HepG2 (cell line): ENCODE results near the gene OR13J1. TPM values are rescaled to one million over a fixed set of nuclear protein-coding genes. Genes with fewer than 3 reads are reported as not detected.

ENCODE experiments used
- GABPB1 ChIP-seq: IDR thresholded peaks from 2 replicates; pipeline ENCODE4 v1.6.1; 2016; ENCODE audit warnings: mild to moderate bottlenecking, missing genetic modification reagents, moderate library complexity, missing compliant biosample characterization
- GFI1 ChIP-seq: sonication (generic); formaldehyde crosslinking; IDR thresholded peaks from 2 replicates; pipeline ENCODE4 v1.5.0; 2020; ENCODE audit warnings: missing genetic modification reagents, mild to moderate bottlenecking, borderline replicate concordance
- GLI4 ChIP-seq: sonication (generic); formaldehyde crosslinking; IDR thresholded peaks from 2 replicates; pipeline ENCODE4 v1.5.1; 2020; ENCODE audit warnings: missing genetic modification reagents, mild to moderate bottlenecking, moderate library complexity, borderline replicate concordance
- HES4 ChIP-seq: sonication (generic); formaldehyde crosslinking; IDR thresholded peaks from 2 replicates; pipeline ENCODE4 v1.9.0; 2021; ENCODE audit warnings: mild to moderate bottlenecking, missing genetic modification reagents, borderline replicate concordance
- HHEX ChIP-seq: IDR thresholded peaks from 2 replicates; pipeline ENCODE4 v1.6.1; 2016; ENCODE audit warnings: control low read depth
- HMG20A ChIP-seq: IDR thresholded peaks from 2 replicates; pipeline ENCODE4 v1.6.1; 2016; ENCODE audit warnings: borderline replicate concordance
- IKZF5 ChIP-seq: IDR thresholded peaks from 2 replicates; pipeline ENCODE4 v1.6.1; 2018; ENCODE audit warnings: missing genetic modification reagents, mild to moderate bottlenecking, missing compliant biosample characterization
- PAWR ChIP-seq: sonication (generic); formaldehyde crosslinking; IDR thresholded peaks from 2 replicates; pipeline ENCODE4 v1.4.0; 2020; ENCODE audit warnings: missing genetic modification reagents, mild to moderate bottlenecking, borderline replicate concordance
- PHB2 ChIP-seq: fragments of 450-650 bp; IDR thresholded peaks from 2 replicates; pipeline ENCODE4 v1.6.1; 2018; ENCODE audit not compliant: partially characterized antibody
- RXRB ChIP-seq: IDR thresholded peaks from 2 replicates; pipeline ENCODE4 v1.6.1; 2016; ENCODE audit warnings: borderline replicate concordance, missing genetic modification reagents, missing compliant biosample characterization
- THAP11 ChIP-seq: IDR thresholded peaks from 2 replicates; pipeline ENCODE4 v1.6.1; 2016; ENCODE audit warnings: missing biosample characterization, missing genetic modification reagents
- U2AF1 ChIP-seq: fragments of 200-400 bp; formaldehyde crosslinking; optimal IDR thresholded peaks from 2 replicates; pipeline ENCODE3; 2017; ENCODE audit warnings: mild to moderate bottlenecking, low read depth, low read length
- ZBTB1 ChIP-seq: sonication (generic); formaldehyde crosslinking; IDR thresholded peaks from 2 replicates; pipeline ENCODE4 v1.4.0; 2020; ENCODE audit warnings: missing genetic modification reagents, borderline replicate concordance
- ZGPAT ChIP-seq: IDR thresholded peaks from 2 replicates; pipeline ENCODE4 v1.6.1; 2016; ENCODE audit warnings: mild to moderate bottlenecking
- ZNF225 ChIP-seq: sonication (generic); formaldehyde crosslinking; IDR thresholded peaks from 2 replicates; pipeline ENCODE4 v1.4.0; 2020; ENCODE audit warnings: mild to moderate bottlenecking, missing genetic modification reagents
- ZNF430 ChIP-seq: sonication (generic); formaldehyde crosslinking; IDR thresholded peaks from 2 replicates; pipeline ENCODE4 v1.9.0; 2021; ENCODE audit warnings: mild to moderate bottlenecking, missing genetic modification reagents
- ZSCAN20 ChIP-seq: sonication (generic); formaldehyde crosslinking; IDR thresholded peaks from 2 replicates; pipeline ENCODE4 v1.4.0; 2020; ENCODE audit warnings: missing genetic modification reagents, mild to moderate bottlenecking, borderline replicate concordance
- polyA plus RNA-seq, 8 experiments: library from polyadenylated mRNA; depleted of rRNA in 3 of 8; stranded (reverse) in 7 of 8; unstranded in 1 of 8; fragments of >200 nt; fragmentation: Illumina TruSeq in 4 of 8; extraction: Trizol in 4 of 8; gene quantifications; 2 replicates each; pipeline versions ENCODE4 v1.2.1 to v1.2.3, GENCODE V29; 2011 to 2016; ENCODE audit warnings: low read depth in 4 of 8, missing spikeins in 1 of 8, mixed read lengths in 1 of 8; ENCODE audit not compliant: insufficient read depth in 1 of 8
- total RNA-seq, 5 experiments: library from RNA; depleted of rRNA; stranded (reverse); fragments of >200 nt; fragmentation: Illumina TruSeq; extraction: Trizol; gene quantifications; 2 replicates each; pipeline ENCODE4 v1.2.3, GENCODE V29; 2016; ENCODE audit warnings: low read depth in 1 of 5
- TF ChIP-seq, protein P1 (sequence below): sonication (generic); formaldehyde crosslinking; conservative IDR thresholded peaks from 2 replicates; pipeline ENCODE4 v1.4.0; 2020; ENCODE audit warnings: mild to moderate bottlenecking, missing genetic modification reagents, moderate library complexity
- TF ChIP-seq, protein P2 (sequence below): IDR thresholded peaks from 2 replicates; pipeline ENCODE4 v1.6.1; 2016
- TF ChIP-seq, protein P3 (sequence below): IDR thresholded peaks from 2 replicates; pipeline ENCODE4 v1.6.1; 2016; ENCODE audit warnings: low read depth

OR13J1 gene
- total and polyA plus RNA-seq, 2 of the 13 experiments (the other 11 are each of a cell fraction or from before 2014, with no cell fraction given), result not detected

- TF ChIP-seq IKZF5 (CRISPR knock-in tag) (no peak), HMG20A (CRISPR knock-in tag) (peak; percentile 55; the same call in 1 of the 2 replicates), ZSCAN20 (CRISPR knock-in tag) (no peak), ZNF225 (CRISPR knock-in tag) (no peak), GFI1 (peak; percentile 63), PHB2 (no peak), HHEX (CRISPR knock-in tag) (peak; percentile 61; the same call in 1 of the 2 replicates), ZGPAT (CRISPR knock-in tag) (0 out of 2 replicates have a peak, but pooled peaks have one; percentile 35), ZNF430 (CRISPR knock-in tag) (peak; percentile 54; the same call in 1 of the 2 replicates), GABPB1 (CRISPR knock-in tag) (peak; percentile 88), U2AF1 (no peak), GLI4 (CRISPR knock-in tag) (no peak), ZBTB1 (CRISPR knock-in tag) (no peak), RXRB (CRISPR knock-in tag) (peak; percentile 73), HES4 (CRISPR knock-in tag) (no peak), PAWR (CRISPR knock-in tag) (no peak), THAP11 (CRISPR knock-in tag) (peak; percentile 74)
- TF ChIP-seq, protein P1, sequence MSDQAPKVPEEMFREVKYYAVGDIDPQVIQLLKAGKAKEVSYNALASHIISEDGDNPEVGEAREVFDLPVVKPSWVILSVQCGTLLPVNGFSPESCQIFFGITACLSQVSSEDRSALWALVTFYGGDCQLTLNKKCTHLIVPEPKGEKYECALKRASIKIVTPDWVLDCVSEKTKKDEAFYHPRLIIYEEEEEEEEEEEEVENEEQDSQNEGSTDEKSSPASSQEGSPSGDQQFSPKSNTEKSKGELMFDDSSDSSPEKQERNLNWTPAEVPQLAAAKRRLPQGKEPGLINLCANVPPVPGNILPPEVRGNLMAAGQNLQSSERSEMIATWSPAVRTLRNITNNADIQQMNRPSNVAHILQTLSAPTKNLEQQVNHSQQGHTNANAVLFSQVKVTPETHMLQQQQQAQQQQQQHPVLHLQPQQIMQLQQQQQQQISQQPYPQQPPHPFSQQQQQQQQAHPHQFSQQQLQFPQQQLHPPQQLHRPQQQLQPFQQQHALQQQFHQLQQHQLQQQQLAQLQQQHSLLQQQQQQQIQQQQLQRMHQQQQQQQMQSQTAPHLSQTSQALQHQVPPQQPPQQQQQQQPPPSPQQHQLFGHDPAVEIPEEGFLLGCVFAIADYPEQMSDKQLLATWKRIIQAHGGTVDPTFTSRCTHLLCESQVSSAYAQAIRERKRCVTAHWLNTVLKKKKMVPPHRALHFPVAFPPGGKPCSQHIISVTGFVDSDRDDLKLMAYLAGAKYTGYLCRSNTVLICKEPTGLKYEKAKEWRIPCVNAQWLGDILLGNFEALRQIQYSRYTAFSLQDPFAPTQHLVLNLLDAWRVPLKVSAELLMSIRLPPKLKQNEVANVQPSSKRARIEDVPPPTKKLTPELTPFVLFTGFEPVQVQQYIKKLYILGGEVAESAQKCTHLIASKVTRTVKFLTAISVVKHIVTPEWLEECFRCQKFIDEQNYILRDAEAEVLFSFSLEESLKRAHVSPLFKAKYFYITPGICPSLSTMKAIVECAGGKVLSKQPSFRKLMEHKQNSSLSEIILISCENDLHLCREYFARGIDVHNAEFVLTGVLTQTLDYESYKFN (CRISPR knock-in tag), result peak; percentile 44; the same call in 1 of the 2 replicates
- TF ChIP-seq, protein P2, sequence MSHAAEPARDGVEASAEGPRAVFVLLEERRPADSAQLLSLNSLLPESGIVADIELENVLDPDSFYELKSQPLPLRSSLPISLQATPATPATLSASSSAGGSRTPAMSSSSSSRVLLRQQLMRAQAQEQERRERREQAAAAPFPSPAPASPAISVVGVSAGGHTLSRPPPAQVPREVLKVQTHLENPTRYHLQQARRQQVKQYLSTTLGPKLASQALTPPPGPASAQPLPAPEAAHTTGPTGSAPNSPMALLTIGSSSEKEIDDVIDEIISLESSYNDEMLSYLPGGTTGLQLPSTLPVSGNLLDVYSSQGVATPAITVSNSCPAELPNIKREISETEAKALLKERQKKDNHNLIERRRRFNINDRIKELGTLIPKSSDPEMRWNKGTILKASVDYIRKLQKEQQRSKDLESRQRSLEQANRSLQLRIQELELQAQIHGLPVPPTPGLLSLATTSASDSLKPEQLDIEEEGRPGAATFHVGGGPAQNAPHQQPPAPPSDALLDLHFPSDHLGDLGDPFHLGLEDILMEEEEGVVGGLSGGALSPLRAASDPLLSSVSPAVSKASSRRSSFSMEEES (CRISPR knock-in tag), result peak; percentile 64; the same call in 1 of the 2 replicates
- TF ChIP-seq, protein P3, sequence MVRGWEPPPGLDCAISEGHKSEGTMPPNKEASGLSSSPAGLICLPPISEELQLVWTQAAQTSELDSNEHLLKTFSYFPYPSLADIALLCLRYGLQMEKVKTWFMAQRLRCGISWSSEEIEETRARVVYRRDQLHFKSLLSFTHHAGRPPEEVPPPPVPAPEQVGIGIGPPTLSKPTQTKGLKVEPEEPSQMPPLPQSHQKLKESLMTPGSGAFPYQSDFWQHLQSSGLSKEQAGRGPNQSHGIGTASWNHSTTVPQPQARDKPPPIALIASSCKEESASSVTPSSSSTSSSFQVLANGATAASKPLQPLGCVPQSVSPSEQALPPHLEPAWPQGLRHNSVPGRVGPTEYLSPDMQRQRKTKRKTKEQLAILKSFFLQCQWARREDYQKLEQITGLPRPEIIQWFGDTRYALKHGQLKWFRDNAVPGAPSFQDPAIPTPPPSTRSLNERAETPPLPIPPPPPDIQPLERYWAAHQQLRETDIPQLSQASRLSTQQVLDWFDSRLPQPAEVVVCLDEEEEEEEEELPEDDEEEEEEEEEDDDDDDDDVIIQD (CRISPR knock-in tag), result no peak
Measured at GRCh38 chr9:35834260-35835215, 35.7 kb downstream of the OR13J1 start (continued).
